GM23338 (cell line): ENCODE data around the gene OTUD7B. TPM values are rescaled to one million over a fixed set of nuclear protein-coding genes. Genes with fewer than 3 reads are reported as not detected.

Experiments
- ATAC-seq: fragments of 200-7000 bp; cut with Tn5 transposase; 3 replicates; pipeline ENCODE4 v1.9.1; 2020
- DNase-seq: peaks from one replicate; pipeline ENCODE4 v3.0.0-alpha.2; 2015; ENCODE audit warnings: low spot score
- H2AFZ ChIP-seq: fragments of 200-600 bp; sonication (generic); 2 replicates; pipeline ENCODE4 v1.8.0; 2016; ENCODE audit warnings: antibody characterized with exemption, mild to moderate bottlenecking, moderate library complexity
- H3F3A ChIP-seq: fragments of 200-600 bp; sonication (generic); replicated peaks from 2 replicates; pipeline ENCODE4 v1.8.0; 2017; ENCODE audit warnings: antibody characterized with exemption, mixed run types, low read depth
- H3K27ac ChIP-seq: fragments of 200-600 bp; sonication (generic); 2 replicates; pipeline ENCODE4 v1.6.1; 2016; ENCODE audit warnings: low read depth
- H3K27me3 ChIP-seq: fragments of 200-600 bp; sonication (generic); 2 replicates; pipeline ENCODE4 v1.8.0; 2016; ENCODE audit warnings: mild to moderate bottlenecking, mixed run types, moderate library complexity; ENCODE audit not compliant: insufficient read depth
- H3K36me3 ChIP-seq: fragments of 200-600 bp; sonication (generic); 2 replicates; pipeline ENCODE4 v1.8.0; 2016; ENCODE audit warnings: mild to moderate bottlenecking; ENCODE audit not compliant: insufficient read depth
- H3K4me1 ChIP-seq: fragments of 200-600 bp; sonication (generic); 2 replicates; pipeline ENCODE4 v1.8.0; 2016; ENCODE audit warnings: mild to moderate bottlenecking, moderate library complexity; ENCODE audit not compliant: insufficient read depth
- H3K4me2 ChIP-seq: fragments of 200-600 bp; sonication (generic); 2 replicates; pipeline ENCODE4 v1.7.1; 2017; ENCODE audit warnings: mixed run types
- H3K4me3 ChIP-seq: fragments of 200-600 bp; sonication (generic); 2 replicates; pipeline ENCODE4 v1.6.1; 2016; ENCODE audit warnings: mixed run types
- H3K79me2 ChIP-seq: fragments of 200-600 bp; sonication (generic); replicated peaks from 2 replicates; pipeline ENCODE4 v1.8.0; 2017; ENCODE audit warnings: mild to moderate bottlenecking; ENCODE audit not compliant: insufficient read depth
- H3K9me2 ChIP-seq: fragments of 200-600 bp; sonication (generic); 2 replicates; pipeline ENCODE4 v1.8.0; 2017; ENCODE audit not compliant: insufficient read depth
- H4K20me1 ChIP-seq: fragments of 200-600 bp; sonication (generic); replicated peaks from 2 replicates; pipeline ENCODE4 v1.8.0; 2017; ENCODE audit warnings: mild to moderate bottlenecking; ENCODE audit not compliant: insufficient read depth
- H3K27ac Mint-ChIP-seq: 2 replicates; pipeline ENCODE4 v1.8.0; 2020; ENCODE audit warnings: inconsistent platforms, mild to moderate bottlenecking, moderate library complexity, mixed read lengths
- H3K27me3 Mint-ChIP-seq: 3 replicates; pipeline ENCODE4 v1.8.0; 2022; ENCODE audit warnings: low read depth, mild to moderate bottlenecking, moderate library complexity, mixed read lengths, inconsistent platforms; ENCODE audit not compliant: insufficient read depth, poor library complexity
- H3K36me3 Mint-ChIP-seq: 3 replicates; pipeline ENCODE4 v1.8.0; 2021; ENCODE audit warnings: low read depth, mild to moderate bottlenecking, inconsistent platforms, moderate library complexity, mixed read lengths
- H3K4me1 Mint-ChIP-seq: 3 replicates; pipeline ENCODE4 v1.8.0; 2020; ENCODE audit warnings: mild to moderate bottlenecking, inconsistent platforms, mixed read lengths
- H3K4me3 Mint-ChIP-seq: 3 replicates; pipeline ENCODE4 v1.8.0; 2021; ENCODE audit warnings: moderate library complexity, mild to moderate bottlenecking, inconsistent platforms, mixed read lengths
- H3K9me3 Mint-ChIP-seq: 3 replicates; pipeline ENCODE4 v1.8.0; 2020; ENCODE audit warnings: moderate library complexity, mild to moderate bottlenecking, inconsistent platforms, mixed read lengths
- CTCF ChIP-seq, 2 experiments: fragments of 200-600 bp in 1 of 2; sonication (generic) in 1 of 2; conservative IDR thresholded peaks; 2 replicates each; pipeline versions ENCODE4 v1.5.1 to v1.6.1; 2016 to 2017; ENCODE audit warnings: antibody characterized with exemption in 2 of 2, low read depth in 2 of 2, mild to moderate bottlenecking in 2 of 2, moderate library complexity in 1 of 2
- EZH2 ChIP-seq: fragments of 200-600 bp; sonication (generic); IDR thresholded peaks from one replicate; pipeline ENCODE4 v1.8.0; 2017; ENCODE audit warnings: antibody characterized with exemption, mild to moderate bottlenecking, low read depth; ENCODE audit not compliant: unreplicated experiment
- EZH2phosphoT487 ChIP-seq: fragments of 200-600 bp; sonication (generic); IDR thresholded peaks from one replicate; pipeline ENCODE4 v1.8.1; 2018; ENCODE audit warnings: antibody characterized with exemption; ENCODE audit not compliant: unreplicated experiment
- JUNB ChIP-seq: IDR thresholded peaks from one replicate; pipeline ENCODE4 v1.6.1; 2016; ENCODE audit warnings: antibody characterized with exemption; ENCODE audit not compliant: unreplicated experiment
- NANOG ChIP-seq: IDR thresholded peaks from 2 replicates; pipeline ENCODE4 v1.6.1; 2016; ENCODE audit warnings: antibody characterized with exemption, borderline replicate concordance
- POLR2AphosphoS5 ChIP-seq: IDR thresholded peaks from 2 replicates; pipeline ENCODE4 v1.6.1; 2016; ENCODE audit warnings: antibody characterized with exemption, low read depth
- STAT1 ChIP-seq: IDR thresholded peaks from one replicate; pipeline ENCODE4 v1.6.1; 2016; ENCODE audit warnings: antibody characterized with exemption; ENCODE audit not compliant: unreplicated experiment
- ZNF114 ChIP-seq: fragments of 250-450 bp; sonication (Bioruptor Pico); IDR thresholded peaks from 2 replicates; pipeline ENCODE4 v1.5.0; 2020; ENCODE audit warnings: mild to moderate bottlenecking, moderate library complexity
- ZNF331 ChIP-seq: fragments of 250-450 bp; sonication (Bioruptor Pico); IDR thresholded peaks from 2 replicates; pipeline ENCODE4 v1.5.0; 2020; ENCODE audit warnings: low read depth, mild to moderate bottlenecking, moderate library complexity
- ZNF462 ChIP-seq: fragments of 250-450 bp; sonication (Bioruptor Pico); IDR thresholded peaks from 2 replicates; pipeline ENCODE4 v1.5.0; 2020; ENCODE audit warnings: mild to moderate bottlenecking, moderate library complexity
- polyA plus RNA-seq: library from polyadenylated mRNA; unstranded; fragments of >200 nt; fragmentation: Nextera tagmentation; extraction: Ambion mirVana; gene quantifications from 2 replicates; pipeline ENCODE4 v1.2.1, GENCODE V29; 2016
- total RNA-seq: library from RNA; depleted of rRNA; stranded (reverse); fragments of >200 nt; shearing (Covaris generic); gene quantifications from 2 replicates; pipeline ENCODE4 v1.2.3, GENCODE V29; 2014

OTUD7B gene
- total and polyA plus RNA-seq, 2 experiments from 2014 or later, result 3.7 to 9.9 TPM

DNA sequence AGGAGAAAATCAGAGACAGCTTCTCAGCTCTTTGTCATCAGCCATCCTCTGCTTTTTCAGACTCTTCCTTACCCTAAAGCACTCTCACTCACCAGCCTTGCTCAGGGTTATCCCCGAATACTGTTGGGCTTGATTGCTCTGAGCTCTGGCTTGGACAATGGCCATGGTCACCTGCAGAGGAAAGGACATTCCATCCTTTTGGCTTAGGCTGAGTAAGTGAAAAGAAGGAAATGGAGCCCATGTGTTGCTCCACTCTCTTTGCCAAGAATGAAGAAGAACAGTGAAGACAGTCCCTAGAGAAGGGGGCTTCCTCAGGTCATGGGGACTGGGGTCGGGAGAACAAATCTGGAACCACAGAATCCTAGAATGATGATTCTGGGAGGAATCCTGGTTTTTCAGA lies 76.2 kb downstream of the OTUD7B start (continued):
- TF ChIP-seq ZNF462 (CRISPR knock-in tag), result no peak
- no peak for TF ChIP-seq NANOG
- TF ChIP-seq CTCF (conservative IDR thresholded peaks at IDR 0.05; ENCODE audit: low read depth in 2 of 2), result no peak
- no peak for TF ChIP-seq STAT1
- TF ChIP-seq ZNF331, result no peak
- TF ChIP-seq EZH2, result no peak
- no peak for TF ChIP-seq POLR2AphosphoS5

- Histone ChIP-seq H4K20me1 (no peaks in the 10 kb centered on the region), H3K27me3 (no peaks in the 10 kb centered on the region), H3K27ac (no peak overlapping the region), H3K79me2 (no peaks in the 10 kb centered on the region), H3K4me3 (no peak overlapping the region), H3K36me3 (no peaks in the 10 kb centered on the region), H3K4me1 (peaks cover 32% of the 10 kb centered on the region), H2AFZ (no peak overlapping the region), H3K4me2 (no peak overlapping the region), H3K9me2 (no peaks in the 10 kb centered on the region), H3F3A (no peaks in the 10 kb centered on the region; the same call in 1 of the 2 replicates)
- H3K36me3 Mint-ChIP-seq, result no peaks in the 10 kb centered on the region
- ATAC-seq, result no peak
- no peak for DNase-seq
- no peaks in the 10 kb centered on the region for H3K9me3 Mint-ChIP-seq
- H3K4me1 Mint-ChIP-seq, result peaks cover 33% of the 10 kb centered on the region
- H3K27ac Mint-ChIP-seq, result no peak overlapping the region
- H3K4me3 Mint-ChIP-seq, result no peak overlapping the region
- H3K27me3 Mint-ChIP-seq, result peaks cover 8% of the 10 kb centered on the region
- TF ChIP-seq EZH2phosphoT487, result no peak
- no peak for TF ChIP-seq JUNB
- no peak for TF ChIP-seq ZNF462 (CRISPR knock-in tag)
- TF ChIP-seq POLR2AphosphoS5, result no peak
- TF ChIP-seq ZNF114 (CRISPR knock-in tag), result no peak
These were observed 77.3 kb downstream of the OTUD7B start for GRCh38 chr1:149933208-149933607.
